GM10266 (cell line): ENCODE data around the gene TBC1D10B.

Experiments used
- DNase-seq: peaks from one replicate; pipeline ENCODE4 v3.0.0; 2012; ENCODE audit errors: extremely low spot score
- CTCF ChIP-seq: IDR thresholded peaks from 2 replicates; pipeline ENCODE4 v1.5.1; 2012; ENCODE audit warnings: mild to moderate bottlenecking, low read depth; ENCODE audit not compliant: control insufficient read depth, insufficient read depth; ENCODE audit errors: missing control alignments

Gene TBC1D10B

GRCh38 chr16:30380072-30380802, 9.9 kb upstream of the TBC1D10B start:
- no peak for TF ChIP-seq CTCF
- no peak for DNase-seq

- no peak for DNase-seq
- no peak for TF ChIP-seq CTCF
Observed at GRCh38 chr16:30379158-30379783, 9.0 kb upstream of the TBC1D10B start.

GRCh38 chr16:30378236-30379157, 8.2 kb upstream of the TBC1D10B start:
- TF ChIP-seq CTCF: no peak
- peak; percentile 97 for DNase-seq

GRCh38 chr16:30377812-30378235, 7.5 kb upstream of the TBC1D10B start:
- DNase-seq: peak; percentile 77
- TF ChIP-seq CTCF: no peak

GRCh38 chr16:30377050-30377811, 6.9 kb upstream of the TBC1D10B start:
- DNase-seq: no peak

More at GRCh38 chr16:30377050-30377811, 6.9 kb upstream of the TBC1D10B start:
- no peak for TF ChIP-seq CTCF
